ENCODE data around the gene PPP2R2D. TPM values are rescaled to one million over a fixed set of nuclear protein-coding genes. Genes with fewer than 3 reads are reported as not detected.

The PPP2R2D gene
- total RNA-seq, 1 donor from 2014 or later: 37.4 TPM

GRCh38 chr10:131865223-131865917 lies 35.4 kb upstream of the PPP2R2D start:
- Histone ChIP-seq H3K27me3 (ENCODE audit: control insufficient read depth, insufficient read depth, low read length) (no peaks in the 10 kb centered on the region), H3K4me3 (ENCODE audit: low read depth, low read length) (no peak overlapping the region), H3K36me3 (ENCODE audit: control insufficient read depth, insufficient read depth, low read length) (no peaks in the 10 kb centered on the region)
- TF ChIP-seq CTCF (IDR thresholded peaks at IDR 0.05; ENCODE audit: insufficient read depth, low read length, poor library complexity, severe bottlenecking): no peak
- DNase-seq (ENCODE audit: low read depth): no peak

GRCh38 chr10:131866673-131867072 lies 34.1 kb upstream of the PPP2R2D start:
- no peak for DNase-seq (ENCODE audit: low read depth)

GRCh38 chr10:131868436-131868835 lies 32.4 kb upstream of the PPP2R2D start:
- Histone ChIP-seq H3K4me3 (ENCODE audit: low read depth, low read length) (no peak overlapping the region), H3K27me3 (ENCODE audit: control insufficient read depth, insufficient read depth, low read length) (peaks cover 4% of the 10 kb centered on the region), H3K36me3 (ENCODE audit: control insufficient read depth, insufficient read depth, low read length) (no peaks in the 10 kb centered on the region)
- DNase-seq (ENCODE audit: low read depth): no peak
- TF ChIP-seq CTCF (IDR thresholded peaks at IDR 0.05; ENCODE audit: insufficient read depth, low read length, poor library complexity, severe bottlenecking): no peak

More at GRCh38 chr10:131866673-131867072, 34.1 kb upstream of the PPP2R2D start:
- Histone ChIP-seq H3K36me3 (ENCODE audit: control insufficient read depth, insufficient read depth, low read length) (no peaks in the 10 kb centered on the region), H3K4me3 (ENCODE audit: low read depth, low read length) (no peak overlapping the region), H3K27me3 (ENCODE audit: control insufficient read depth, insufficient read depth, low read length) (no peaks in the 10 kb centered on the region)
- TF ChIP-seq CTCF (IDR thresholded peaks at IDR 0.05; ENCODE audit: insufficient read depth, low read length, poor library complexity, severe bottlenecking): no peak

- no peak for DNase-seq (ENCODE audit: low read depth)
- no peak for TF ChIP-seq CTCF (IDR thresholded peaks at IDR 0.05; ENCODE audit: insufficient read depth, low read length, poor library complexity, severe bottlenecking)
- H3K27me3 ChIP-seq (ENCODE audit: control insufficient read depth, insufficient read depth, low read length): peaks cover 8% of the 10 kb centered on the region
Measured at GRCh38 chr10:131869344-131869743, 31.5 kb upstream of the PPP2R2D start.

GRCh38 chr10:131870411-131870810 lies 30.4 kb upstream of the PPP2R2D start:
- Histone ChIP-seq H3K4me3 (ENCODE audit: low read depth, low read length) (no peak overlapping the region), H3K36me3 (ENCODE audit: control insufficient read depth, insufficient read depth, low read length) (no peaks in the 10 kb centered on the region), H3K27me3 (ENCODE audit: control insufficient read depth, insufficient read depth, low read length) (peaks cover 8% of the 10 kb centered on the region)
- no peak for TF ChIP-seq CTCF (IDR thresholded peaks at IDR 0.05; ENCODE audit: insufficient read depth, low read length, poor library complexity, severe bottlenecking)
- no peak for DNase-seq (ENCODE audit: low read depth)

More at GRCh38 chr10:131869344-131869743, 31.5 kb upstream of the PPP2R2D start:
- no peak overlapping the region for H3K4me3 ChIP-seq (ENCODE audit: low read depth, low read length)
- no peaks in the 10 kb centered on the region for H3K36me3 ChIP-seq (ENCODE audit: control insufficient read depth, insufficient read depth, low read length)
